ENCODE results near the gene MRC2.
"Not testable (repeated sequence)": the region's sequence is repeated elsewhere in the genome, so short reads cannot be mapped to it uniquely, and the experiment has no call there.

The MRC2 gene

GRCh38 chr17:62627219-62627903 is at the start of gene MRC2:
Gene MRC2, plus strand, starts transcription at chr17:62627670. Its CDS starts 133 bp downstream, at chr17:62627803.
- no peak for DNase-seq

GRCh38 chr17:62578757-62579487 is 48.5 kb upstream of the MRC2 start:
- DNase-seq: no peak

GRCh38 chr17:62580947-62581346 is 46.5 kb upstream of the MRC2 start:
- DNase-seq: no peak

- DNase-seq: no peak
Measured at GRCh38 chr17:62581764-62582163, 45.7 kb upstream of the MRC2 start.

- no peak for DNase-seq
Measured at GRCh38 chr17:62587554-62587953, 39.9 kb upstream of the MRC2 start.

- no peak for DNase-seq
Measured at GRCh38 chr17:62588109-62588508, 39.4 kb upstream of the MRC2 start.

GRCh38 chr17:62591333-62591732 is 36.1 kb upstream of the MRC2 start:
- no peak for DNase-seq

- DNase-seq: not testable (repeated sequence)
Measured at GRCh38 chr17:62591822-62592221, 35.6 kb upstream of the MRC2 start.

- DNase-seq: no peak
Measured at GRCh38 chr17:62592341-62593099, 35.0 kb upstream of the MRC2 start.

GRCh38 chr17:62595484-62595883 is 32.0 kb upstream of the MRC2 start:
- DNase-seq: no peak

GRCh38 chr17:62596662-62597061 is 30.8 kb upstream of the MRC2 start:
- no peak for DNase-seq

GRCh38 chr17:62597150-62597549 is 30.3 kb upstream of the MRC2 start:
- DNase-seq: no peak

- DNase-seq: no peak
Measured at GRCh38 chr17:62597920-62598319, 29.6 kb upstream of the MRC2 start.

- no peak for DNase-seq
Measured at GRCh38 chr17:62599964-62600657, 27.4 kb upstream of the MRC2 start.

GRCh38 chr17:62600805-62601204 is 26.7 kb upstream of the MRC2 start:
- DNase-seq: no peak

- DNase-seq: no peak
Measured at GRCh38 chr17:62601471-62601870, 26.0 kb upstream of the MRC2 start.

GRCh38 chr17:62603783-62604182 is 23.7 kb upstream of the MRC2 start:
- not testable (repeated sequence) for DNase-seq

- no peak for DNase-seq
Measured at GRCh38 chr17:62605588-62605987, 21.9 kb upstream of the MRC2 start.

GRCh38 chr17:62611292-62611691 is 16.2 kb upstream of the MRC2 start:
- DNase-seq: no peak

- DNase-seq: no peak
Measured at GRCh38 chr17:62611728-62612127, 15.7 kb upstream of the MRC2 start.

GRCh38 chr17:62612289-62612688 is 15.2 kb upstream of the MRC2 start:
- not testable (repeated sequence) for DNase-seq

- not testable (repeated sequence) for DNase-seq
Measured at GRCh38 chr17:62613095-62613494, 14.4 kb upstream of the MRC2 start.

GRCh38 chr17:62614142-62614541 is 13.3 kb upstream of the MRC2 start:
- DNase-seq: no peak
